HuH-7.5 (cell line): ENCODE measurements around the gene SLC22A8.
"Not testable (repeated sequence)": the region's sequence is repeated elsewhere in the genome, so short reads cannot be mapped to it uniquely, and the experiment has no call there.

Source experiments
- DNase-seq: peaks from one replicate; pipeline ENCODE4 v3.0.0; 2011; ENCODE audit warnings: low spot score

SLC22A8 gene, protein sequence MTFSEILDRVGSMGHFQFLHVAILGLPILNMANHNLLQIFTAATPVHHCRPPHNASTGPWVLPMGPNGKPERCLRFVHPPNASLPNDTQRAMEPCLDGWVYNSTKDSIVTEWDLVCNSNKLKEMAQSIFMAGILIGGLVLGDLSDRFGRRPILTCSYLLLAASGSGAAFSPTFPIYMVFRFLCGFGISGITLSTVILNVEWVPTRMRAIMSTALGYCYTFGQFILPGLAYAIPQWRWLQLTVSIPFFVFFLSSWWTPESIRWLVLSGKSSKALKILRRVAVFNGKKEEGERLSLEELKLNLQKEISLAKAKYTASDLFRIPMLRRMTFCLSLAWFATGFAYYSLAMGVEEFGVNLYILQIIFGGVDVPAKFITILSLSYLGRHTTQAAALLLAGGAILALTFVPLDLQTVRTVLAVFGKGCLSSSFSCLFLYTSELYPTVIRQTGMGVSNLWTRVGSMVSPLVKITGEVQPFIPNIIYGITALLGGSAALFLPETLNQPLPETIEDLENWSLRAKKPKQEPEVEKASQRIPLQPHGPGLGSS

DNA sequence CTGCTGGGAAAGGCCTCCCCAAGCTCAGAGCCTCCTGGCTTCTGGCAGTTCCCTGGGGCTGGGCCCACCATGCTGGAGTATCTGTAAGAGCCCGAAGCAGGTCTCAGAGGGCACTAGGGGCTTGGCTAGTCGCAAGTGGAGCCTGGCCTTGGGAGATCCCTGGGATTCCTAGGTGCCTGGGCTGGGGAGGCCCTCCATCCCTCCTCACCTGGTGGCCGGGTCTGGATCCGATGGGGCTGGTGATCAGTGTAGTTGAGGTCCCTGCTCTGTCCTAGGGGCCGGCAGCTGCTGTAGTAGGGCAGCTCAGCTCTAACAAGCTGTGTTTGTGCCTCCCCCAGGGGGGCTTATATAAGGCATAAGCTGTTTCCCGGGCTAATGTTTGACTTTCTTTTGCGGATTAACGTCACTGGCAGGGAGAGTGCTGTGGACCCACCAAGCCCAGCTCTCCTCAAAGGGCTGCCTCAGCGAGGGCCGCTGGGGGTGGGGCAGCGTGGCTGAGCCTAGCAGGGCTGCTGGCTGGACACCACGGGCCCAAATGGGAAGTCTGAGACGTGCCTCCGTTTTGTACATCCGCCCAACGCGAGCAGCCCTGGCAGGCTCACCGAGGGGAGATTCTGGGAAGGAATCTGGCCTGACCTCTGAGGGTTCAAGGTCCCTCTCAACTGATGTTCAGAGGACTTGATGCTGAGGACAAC is at the start of gene SLC22A8:
SLC22A8 (minus strand) TSS at position 321 of the 695 bp plus-strand sequence. CDS start 883 bp downstream, outside the sequence.
- DNase-seq: no peak

DNA sequence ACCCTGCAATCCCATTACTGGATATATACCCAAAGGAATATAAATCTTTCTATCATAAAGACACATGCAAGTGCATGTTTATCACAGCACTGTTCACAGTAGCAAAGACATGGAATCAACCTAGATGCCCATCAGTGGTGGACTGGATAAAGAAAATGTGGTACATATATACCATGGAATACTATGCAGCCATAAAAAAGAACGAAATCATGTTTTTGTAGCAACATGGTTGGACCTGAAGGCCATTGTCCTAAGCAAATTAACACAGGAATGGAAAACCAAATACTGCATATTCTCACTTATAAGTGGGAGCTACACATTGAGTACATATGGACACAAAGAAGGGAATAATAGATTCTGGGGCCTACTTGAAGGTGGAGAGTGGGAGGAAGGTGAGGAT is 30.6 kb upstream of the SLC22A8 start:
- DNase-seq: not testable (repeated sequence)

DNA sequence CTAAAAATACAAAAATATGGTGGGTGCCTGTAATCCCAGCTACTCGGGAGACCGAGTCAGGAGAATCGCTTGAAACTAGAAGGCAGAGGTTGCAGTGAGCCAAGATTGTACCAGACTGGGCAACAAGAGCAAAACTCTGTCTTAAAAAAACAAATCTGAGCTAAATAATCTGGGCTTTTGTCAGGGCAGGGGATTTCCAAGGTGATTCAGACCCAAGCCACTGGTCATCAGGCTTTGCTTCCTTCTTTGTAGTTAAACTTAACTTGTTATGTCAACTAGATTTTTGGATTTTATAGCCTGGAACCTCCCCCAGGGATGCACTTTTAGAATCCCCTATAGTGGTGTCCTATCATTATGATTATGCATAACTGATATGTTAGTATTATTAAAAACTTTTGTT is 27.0 kb upstream of the SLC22A8 start:
- DNase-seq: no peak

DNA sequence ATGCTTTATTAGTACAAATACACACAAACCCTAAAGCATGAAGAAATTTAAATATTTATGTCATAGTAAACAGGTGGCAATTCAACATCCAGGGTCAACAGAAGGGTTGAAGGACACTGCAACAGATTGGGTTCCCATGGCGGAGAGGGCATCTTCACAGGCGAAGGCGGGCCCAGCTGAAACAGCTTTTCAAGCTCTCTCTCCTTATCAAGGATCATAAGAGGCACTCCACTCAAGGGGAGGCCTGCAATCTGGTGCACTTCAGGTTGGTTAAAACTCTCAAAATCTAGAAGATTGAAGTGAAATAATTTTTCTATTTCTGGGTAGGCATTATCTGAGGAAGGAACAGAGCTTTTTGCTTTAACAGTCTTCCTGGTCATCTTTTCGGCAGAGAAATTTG is 16.8 kb upstream of the SLC22A8 start:
- DNase-seq: no peak

DNA sequence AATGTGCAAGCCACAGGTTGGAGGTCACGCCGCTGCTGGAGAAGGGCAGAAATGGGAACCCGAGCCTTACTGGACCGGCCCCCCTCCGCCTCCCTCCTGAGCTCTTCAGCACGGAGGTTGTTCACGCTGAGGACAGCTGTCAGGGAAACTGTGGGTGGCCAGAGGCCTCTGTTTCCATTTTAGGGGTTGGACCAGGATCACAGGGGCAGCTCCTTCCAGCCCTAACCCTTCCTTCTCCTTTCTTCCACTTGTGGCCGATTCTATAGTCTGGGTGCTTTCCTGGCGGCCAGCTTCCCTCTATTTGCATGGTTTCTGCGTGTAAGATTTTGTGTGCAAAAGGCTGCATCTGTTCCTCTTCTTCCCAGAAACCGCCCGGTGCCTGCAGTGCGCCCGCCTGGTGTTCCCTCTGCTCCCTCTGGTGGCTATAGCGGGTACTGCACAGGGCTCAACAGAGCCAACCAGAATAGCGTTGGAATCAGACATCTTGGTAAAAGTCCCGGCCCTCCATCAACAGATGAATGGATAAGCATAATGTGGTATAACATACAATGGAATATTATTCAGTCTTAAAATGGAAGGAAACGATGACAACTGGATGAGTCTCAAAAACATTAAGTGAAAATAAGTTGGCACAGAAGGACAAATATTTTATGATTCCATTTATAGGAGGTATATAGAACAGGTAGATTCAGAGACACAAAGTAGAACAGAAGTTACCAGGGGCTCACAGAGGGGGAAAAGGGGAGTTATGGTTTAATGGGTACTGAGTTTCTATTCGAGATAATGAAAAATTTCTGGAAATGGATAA is 8.4 kb upstream of the SLC22A8 start:
- DNase-seq: peak; percentile 85

DNA sequence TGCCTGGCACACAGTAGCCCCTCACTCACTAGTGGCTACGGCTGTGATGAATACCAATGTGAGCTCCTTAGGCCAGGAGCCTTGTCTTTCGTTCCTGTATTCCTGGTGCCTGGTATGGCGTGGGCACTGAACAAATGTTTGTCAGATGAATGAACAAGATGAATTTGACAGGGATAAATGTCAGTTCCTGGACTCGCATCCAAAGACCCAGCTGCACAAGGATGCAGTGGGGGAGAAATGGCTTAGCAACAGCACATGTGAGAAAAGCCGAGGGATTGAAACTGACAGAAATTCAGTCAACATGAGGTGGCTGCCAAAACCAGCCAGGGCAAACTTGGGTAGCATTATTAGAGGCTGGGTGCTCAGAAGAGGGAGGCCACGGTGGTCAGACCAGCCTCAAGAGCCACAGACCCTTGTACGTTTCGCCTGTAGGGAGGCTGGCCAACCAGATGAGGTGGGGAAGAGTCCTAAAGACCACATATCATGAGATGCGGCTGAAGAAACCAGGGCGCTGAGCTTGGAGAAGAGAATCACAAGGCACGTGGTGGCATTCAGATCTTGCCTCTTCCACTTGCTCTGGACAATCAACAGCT is 7.7 kb upstream of the SLC22A8 start:
- DNase-seq: no peak

DNA sequence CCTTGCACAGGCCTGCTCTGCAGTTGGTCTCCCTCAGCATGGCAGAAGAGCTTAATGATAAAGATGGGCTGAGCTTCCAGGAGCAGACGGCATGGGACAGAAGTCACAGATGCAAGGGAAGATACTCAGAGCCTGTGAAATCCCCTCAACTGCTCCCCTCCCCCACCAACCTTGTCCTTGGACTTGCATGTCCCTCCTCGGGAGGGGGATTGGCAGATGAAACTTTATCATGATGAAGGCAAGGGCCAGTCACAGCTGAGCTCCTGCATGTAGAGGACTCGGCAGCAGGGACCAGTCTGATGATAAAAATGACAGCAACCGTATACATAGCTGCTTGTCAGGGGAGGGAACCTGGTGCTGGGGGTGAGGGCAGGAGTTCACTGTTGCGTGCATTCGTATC is 6.8 kb upstream of the SLC22A8 start:
- no peak for DNase-seq

DNA sequence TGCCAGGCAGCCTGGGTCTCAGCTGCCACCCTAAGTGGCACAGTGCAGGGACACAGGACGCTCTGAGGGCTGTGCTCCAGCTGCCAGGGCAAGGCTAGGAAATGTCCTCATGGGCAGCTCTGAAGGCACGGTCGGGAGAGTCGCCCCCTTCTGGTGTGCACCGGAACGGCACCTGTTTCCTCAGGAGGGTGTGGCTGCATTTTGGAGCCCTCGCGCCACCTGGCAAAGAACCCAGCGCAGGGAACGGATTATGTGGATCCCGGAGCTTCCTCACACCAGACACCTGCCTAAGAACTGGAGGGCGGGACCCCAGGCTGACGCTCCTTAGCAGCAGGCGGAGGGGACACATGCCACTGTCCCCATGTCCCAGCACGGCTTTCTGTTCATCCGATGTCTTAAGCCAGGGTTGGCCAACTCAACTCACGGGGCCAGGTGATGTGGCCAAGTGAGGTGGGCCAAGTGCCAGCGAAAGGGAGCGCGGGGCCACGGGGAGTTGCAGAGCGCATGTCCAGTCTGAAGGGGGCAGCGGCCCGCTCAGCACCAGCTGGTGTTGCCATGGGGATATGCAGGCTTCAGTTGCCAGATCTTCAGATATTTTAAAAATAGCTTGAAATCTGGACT is 5.1 kb upstream of the SLC22A8 start:
- DNase-seq: no peak

DNA sequence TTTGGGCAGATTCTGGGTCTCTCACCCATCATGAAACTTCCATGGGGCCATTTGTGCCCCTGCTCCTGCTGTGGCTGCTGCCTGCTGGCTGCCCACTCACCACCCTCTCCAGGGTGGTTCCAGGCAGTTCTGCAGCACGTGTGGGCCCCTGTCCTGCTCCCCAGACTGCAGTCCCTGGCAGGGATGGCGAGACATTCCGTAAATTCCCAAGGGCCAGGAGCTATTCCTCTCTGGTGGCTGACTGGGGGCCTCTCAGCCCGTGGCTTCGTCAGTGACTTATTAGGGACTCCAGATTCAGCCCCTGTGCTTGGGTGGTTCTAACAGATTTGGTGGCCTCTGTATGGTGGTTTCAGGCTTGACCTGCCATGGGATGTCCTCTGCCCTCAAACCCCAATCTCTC is 3.9 kb upstream of the SLC22A8 start:
- DNase-seq: no peak

DNA sequence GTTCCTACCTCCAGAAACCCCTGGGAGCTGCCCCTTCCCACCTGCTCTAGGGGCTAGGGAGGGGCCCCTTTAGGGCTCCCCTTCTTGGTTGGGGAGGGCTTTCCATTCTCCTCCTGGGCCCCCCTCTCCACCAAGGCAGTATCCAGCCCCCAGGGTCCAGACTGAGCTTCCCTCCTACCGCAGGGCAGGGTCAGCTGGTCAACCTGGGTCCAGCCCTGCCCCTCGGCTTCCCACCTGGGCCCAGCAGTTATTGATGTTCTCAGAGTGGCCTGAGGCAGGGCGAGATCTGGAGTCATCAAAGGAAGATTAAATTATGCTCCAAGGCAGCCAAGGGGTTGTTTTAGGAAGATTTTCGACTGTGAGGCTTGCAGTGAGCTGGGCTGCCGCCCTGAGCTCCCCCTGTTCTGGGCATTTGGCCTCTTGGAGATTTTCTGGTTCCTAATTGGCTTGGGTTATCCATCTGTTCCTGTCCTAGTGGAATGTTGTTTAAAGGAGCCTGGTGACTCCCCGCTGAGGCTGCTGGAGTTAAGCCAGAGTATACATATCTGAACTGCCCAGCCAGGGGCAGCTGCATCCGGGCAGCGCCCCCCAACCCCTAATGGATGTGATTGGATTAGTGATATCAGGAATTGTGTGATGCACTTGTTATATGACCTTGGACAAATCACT is 1.8 kb upstream of the SLC22A8 start:
- DNase-seq: no peak

DNA sequence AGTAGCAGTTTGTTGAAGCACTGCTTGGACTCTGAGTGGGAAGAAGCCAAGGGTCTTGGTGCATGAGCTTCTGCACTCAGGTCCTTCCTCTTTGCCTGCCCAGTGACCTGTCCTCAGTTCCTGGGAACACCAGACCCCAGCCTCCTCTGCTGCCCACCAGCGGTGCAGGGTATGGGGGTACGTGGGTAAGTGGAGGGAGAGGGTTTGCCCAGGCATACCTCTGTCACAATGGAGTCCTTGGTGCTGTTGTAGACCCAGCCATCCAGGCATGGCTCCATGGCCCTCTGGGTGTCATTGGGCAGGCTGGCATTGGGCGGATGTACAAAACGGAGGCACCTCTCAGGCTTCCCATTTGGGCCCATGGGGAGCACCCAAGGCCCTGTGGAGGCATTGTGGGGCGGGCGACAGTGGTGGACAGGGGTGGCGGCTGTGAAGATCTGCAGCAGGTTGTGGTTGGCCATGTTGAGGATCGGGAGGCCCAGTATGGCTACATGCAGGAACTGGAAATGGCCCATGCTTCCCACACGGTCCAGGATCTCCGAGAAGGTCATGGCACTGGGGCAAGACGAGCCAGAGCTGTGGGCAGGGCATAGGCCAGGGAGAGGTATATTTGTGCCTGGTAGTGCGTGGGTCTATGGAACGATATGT is 1.1 kb downstream of the SLC22A8 start:
- DNase-seq: no peak

DNA sequence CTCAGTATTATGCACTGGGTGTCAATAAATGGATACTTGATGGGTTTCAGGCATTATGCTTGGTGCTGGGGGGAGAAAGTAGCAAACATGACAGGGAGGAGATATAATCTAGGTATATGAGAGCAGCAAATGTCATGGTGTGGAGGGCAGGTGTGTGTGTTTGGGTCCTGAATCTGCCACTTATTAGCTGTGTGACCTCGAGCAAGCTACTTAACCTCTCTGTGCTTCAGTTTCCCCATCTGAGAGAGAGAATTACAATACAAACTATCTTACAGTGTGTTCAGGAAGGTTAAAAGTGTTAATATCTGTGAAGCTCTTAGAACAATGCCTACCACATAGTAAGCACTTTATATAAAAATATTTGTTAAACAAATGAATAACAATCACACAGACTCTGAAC is 2.8 kb downstream of the SLC22A8 start:
- DNase-seq: no peak

DNA sequence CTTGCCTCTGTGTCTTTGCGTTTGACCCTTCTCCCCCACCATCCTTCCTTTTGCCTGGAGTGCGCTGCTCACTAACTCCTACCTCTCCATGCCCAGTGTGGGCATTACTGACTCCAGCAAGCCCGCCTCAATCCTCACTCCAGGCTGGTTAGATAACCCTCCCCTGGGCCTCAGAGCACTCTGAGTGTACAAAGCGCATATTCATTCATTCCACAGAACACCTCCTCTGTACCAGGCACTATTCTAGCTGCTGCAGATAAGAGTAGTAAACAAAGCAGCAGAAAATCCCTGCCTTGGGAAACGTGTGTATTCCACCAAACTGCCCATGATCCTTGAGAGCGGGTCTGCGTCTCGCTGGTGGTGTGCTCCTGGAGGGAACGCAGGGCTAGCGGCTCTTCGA is 3.2 kb downstream of the SLC22A8 start:
- peak; percentile 36 for DNase-seq

DNA sequence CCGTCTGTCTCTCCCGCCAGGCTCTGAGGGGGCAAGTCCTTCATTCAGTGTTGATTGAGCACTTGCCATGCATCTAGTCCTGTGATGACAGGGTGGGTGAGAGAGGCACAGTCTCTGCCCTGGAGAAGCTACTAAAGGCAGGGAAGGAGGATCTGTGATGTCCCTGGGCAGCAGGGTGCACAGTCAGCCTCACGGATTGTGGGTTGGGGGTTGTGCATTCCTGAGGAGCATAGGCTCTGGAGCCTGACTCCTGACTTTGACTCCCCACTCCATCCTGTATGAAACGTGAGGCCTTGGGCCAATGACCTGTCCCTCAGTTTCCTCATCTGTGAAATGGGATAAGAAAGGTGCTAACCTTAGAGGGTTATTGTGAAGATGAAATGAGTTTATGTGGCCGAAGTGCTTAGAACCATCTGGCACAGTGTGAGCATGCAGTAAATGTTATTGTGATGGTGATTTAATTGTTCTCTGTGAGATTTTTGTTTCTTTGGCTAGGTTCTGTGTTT is 4.7 kb downstream of the SLC22A8 start:
- no peak for DNase-seq

DNA sequence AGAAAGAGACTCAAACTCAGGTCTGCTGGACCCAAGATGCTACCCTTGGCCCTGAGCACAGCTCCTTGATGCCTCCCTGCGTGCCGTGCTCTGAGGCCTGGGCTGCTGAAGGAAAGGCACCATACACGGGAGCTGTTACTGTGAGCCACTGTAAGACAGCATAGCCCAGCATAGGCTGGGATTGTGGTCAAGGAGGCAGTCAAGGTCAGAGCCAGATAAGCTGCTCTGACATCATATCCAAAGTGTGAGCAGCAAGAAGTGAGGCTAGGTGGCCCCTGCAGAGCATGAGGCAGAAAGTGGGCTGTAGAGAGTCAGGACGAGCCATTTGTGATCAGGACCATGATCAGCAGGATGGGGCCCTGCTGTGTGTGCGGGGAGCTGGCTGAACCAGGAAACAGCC is 7.7 kb downstream of the SLC22A8 start:
- no peak for DNase-seq

DNA sequence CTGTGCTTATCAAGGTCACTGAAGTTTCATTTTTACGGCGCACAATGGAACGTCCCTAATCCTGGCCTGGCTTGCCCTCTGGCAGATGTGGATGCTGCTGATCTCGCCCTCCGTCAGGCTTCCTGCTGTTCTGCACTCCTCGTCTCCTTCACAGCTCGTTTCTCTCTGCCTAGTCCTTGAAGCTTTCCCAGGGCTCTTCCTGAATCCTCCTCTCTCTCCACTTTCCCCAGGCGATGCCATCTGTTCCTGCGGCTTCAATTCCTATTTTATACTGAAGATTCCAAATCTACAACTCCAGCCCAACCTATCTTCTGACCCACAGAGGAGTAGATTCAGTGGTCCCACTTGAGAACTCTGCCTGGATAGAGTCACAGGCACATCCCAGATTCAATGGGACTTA is 14.2 kb downstream of the SLC22A8 start:
- DNase-seq: no peak

DNA sequence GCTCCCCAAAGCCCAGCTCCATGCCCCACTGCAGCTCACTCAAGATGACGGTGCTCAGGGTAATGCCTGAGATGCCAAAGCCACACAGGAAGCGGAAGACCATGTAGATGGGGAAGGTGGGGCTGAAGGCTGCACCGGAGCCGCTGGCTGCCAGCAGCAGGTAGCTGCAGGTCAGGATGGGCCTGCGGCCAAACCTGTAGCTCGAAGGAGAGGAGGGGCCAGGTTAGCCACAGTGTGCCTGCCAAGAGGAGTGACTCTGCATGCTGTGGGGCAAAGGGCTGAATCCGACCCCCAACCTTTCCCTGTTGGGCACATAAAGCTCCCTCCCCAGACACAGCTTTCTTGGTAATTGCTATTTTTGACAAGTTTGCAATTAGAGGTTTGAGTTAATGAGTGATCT is 16.0 kb downstream of the SLC22A8 start:
- DNase-seq: no peak

DNA sequence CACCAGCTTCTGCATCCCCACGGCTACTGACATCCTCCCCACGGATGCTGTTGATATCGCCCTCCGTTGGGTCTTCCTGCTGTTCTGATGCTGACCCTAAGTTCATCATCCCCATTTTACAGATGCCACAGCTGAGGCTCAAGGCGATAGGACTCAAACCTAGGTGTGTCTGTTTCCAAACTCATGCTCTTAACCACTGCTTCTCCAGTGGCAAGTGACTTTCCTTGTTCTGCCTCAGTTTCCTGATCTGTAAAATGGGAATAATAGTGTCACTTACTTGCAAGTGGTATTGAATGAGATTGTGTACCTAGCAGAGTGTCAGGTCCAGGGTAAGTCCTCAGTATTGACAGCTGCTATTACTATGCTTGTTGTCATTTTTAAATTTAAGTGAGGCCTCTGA is 16.5 kb downstream of the SLC22A8 start:
- DNase-seq: no peak

DNA sequence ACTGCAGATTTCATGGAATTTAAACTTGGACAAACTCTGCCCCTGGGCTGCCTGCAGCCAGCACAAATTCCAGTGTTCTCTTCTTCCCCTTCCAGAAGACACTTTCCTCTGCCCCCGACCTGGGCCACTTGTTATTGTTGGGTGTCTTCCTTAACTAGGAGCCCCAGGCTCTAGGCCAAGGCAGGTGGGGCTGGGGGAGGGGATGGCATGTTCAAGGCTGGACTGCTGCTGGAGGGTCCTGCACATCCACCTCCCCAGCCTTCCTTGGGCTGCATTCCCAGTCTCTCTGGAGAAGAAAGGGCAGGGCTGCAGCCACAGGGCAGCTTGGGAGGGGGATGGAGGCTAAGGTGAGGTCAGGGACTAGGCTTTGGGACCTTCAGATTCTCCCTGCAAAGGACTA is 19.4 kb downstream of the SLC22A8 start:
- DNase-seq: no peak

DNA sequence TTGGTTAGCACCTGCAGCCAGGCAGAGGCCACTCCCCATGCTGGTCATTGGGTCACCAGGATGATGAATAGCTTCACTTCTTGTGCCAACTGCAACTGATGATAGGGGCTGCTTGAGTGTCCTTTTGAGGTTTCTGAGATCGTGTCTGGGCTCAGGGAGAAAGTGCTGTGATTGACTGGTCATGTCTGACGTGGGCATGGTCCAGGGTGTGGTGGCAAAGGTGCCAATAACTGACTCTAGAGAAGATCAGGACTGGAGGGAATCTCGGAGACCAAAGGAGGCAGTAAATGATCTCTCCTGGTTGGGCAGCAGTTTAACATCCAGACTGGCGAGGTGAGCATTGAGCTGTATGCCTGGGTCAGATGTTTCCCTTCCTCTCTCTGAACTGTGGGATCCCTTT is 20.9 kb downstream of the SLC22A8 start:
- no peak for DNase-seq
